HepG2 (cell line): Measurements from ENCODE around the gene ST7L.

Experiments
- FOXK1 ChIP-seq: sonication (generic); formaldehyde crosslinking; IDR thresholded peaks from 2 replicates; pipeline ENCODE4 v1.4.0; 2020; ENCODE audit warnings: low read depth, missing genetic modification reagents, borderline replicate concordance
- RAD21 ChIP-seq: fragments of 450-650 bp; formaldehyde crosslinking; IDR thresholded peaks from 2 replicates; pipeline ENCODE4 v1.5.0; 2020; ENCODE audit warnings: mild to moderate bottlenecking
- ZBTB38 ChIP-seq: sonication (generic); formaldehyde crosslinking; IDR thresholded peaks from 2 replicates; pipeline ENCODE4 v1.5.1; 2020; ENCODE audit warnings: mild to moderate bottlenecking, missing genetic modification reagents
- ZNF850 ChIP-seq: sonication (generic); formaldehyde crosslinking; conservative IDR thresholded peaks from 2 replicates; pipeline ENCODE4 v1.9.0; 2021; ENCODE audit warnings: mild to moderate bottlenecking, missing genetic modification reagents

DNA sequence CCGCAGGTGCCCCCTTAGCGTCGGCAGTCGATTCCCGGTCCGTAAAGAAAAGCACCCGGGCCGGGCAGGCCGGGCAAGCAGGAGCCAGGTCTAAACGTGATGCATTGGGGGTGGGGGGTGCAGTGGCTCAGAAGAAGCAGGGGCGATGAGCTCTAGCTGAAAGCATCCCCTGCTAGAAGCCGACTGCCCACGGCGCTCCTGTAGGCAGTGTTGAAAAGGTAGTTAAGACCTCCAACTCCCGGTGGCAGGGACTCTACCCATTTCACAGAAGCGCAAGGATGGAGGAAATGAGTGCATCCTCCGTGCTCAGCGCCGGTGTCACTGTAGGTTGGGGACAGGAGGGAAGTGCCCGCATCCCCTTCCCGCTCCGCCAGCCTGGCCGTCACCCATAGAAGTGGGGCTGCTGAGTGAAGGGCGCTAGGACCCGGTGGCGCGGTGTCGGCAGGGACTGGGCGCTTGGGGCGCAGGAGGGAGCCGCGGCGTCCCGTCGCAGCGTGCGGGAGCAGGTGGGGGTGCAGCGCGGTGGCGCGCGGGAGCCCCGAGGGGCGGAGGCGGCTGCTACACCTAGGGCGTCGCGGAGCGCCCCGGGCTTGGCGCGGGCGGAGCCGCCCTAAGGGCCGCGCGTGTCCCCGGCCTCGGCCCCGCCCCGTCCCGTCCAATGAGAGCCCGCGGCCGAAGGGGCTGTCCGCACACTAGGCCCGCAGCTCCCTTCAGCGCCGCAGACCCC, 110.5 kb downstream of the ST7L start, which contains the start of gene WNT2B:
- TF ChIP-seq ZNF850 (no peak), FOXK1 (CRISPR knock-in tag) (no peak), RAD21 (CRISPR knock-in tag) (no peak), ZBTB38 (no peak)
